DOHH2 (cell line): ENCODE results near the gene CHRM1.
"Not testable (repeated sequence)": the region's sequence is repeated elsewhere in the genome, so short reads cannot be mapped to it uniquely, and the experiment has no call there.

Source experiments
- H3F3A ChIP-seq: fragments of 200-600 bp; sonication (generic), shearing (Covaris generic); 2 replicates; pipeline ENCODE4 v1.6.0; 2016; ENCODE audit warnings: antibody characterized with exemption, mild to moderate bottlenecking; ENCODE audit not compliant: control insufficient read depth, insufficient read depth
- H3K27ac ChIP-seq: fragments of 200-600 bp; sonication (generic); 2 replicates; pipeline ENCODE4 v1.5.1; 2014; ENCODE audit warnings: low read depth, mild to moderate bottlenecking, low read length, moderate library complexity
- H3K27me3 ChIP-seq: fragments of 200-600 bp; sonication (generic); 2 replicates; pipeline ENCODE4 v1.6.1; 2014; ENCODE audit warnings: mild to moderate bottlenecking, low read length, mixed read lengths; ENCODE audit not compliant: control insufficient read depth
- H3K36me3 ChIP-seq: fragments of 200-600 bp; sonication (generic); 2 replicates; pipeline ENCODE4 v1.6.1; 2014; ENCODE audit warnings: mild to moderate bottlenecking, low read length, moderate library complexity, mixed read lengths; ENCODE audit not compliant: control insufficient read depth
- H3K4me1 ChIP-seq: fragments of 200-600 bp; sonication (generic); 2 replicates; pipeline ENCODE4 v1.6.1; 2014; ENCODE audit warnings: mild to moderate bottlenecking, low read length, mixed read lengths; ENCODE audit not compliant: control insufficient read depth
- H3K4me2 ChIP-seq: fragments of 200-600 bp; sonication (generic); 2 replicates; pipeline ENCODE4 v1.6.0; 2014; ENCODE audit warnings: mild to moderate bottlenecking, low read length, moderate library complexity
- H3K4me3 ChIP-seq: fragments of 200-600 bp; sonication (generic); 2 replicates; pipeline ENCODE4 v1.5.1; 2014; ENCODE audit warnings: mild to moderate bottlenecking, low read length, mixed read lengths
- H3K79me2 ChIP-seq: fragments of 200-600 bp; sonication (generic); 2 replicates; pipeline ENCODE4 v1.6.1; 2014; ENCODE audit warnings: mild to moderate bottlenecking, low read length, mixed read lengths; ENCODE audit not compliant: control insufficient read depth
- H3K9me2 ChIP-seq: fragments of 200-600 bp; sonication (generic); replicated peaks from 2 replicates; pipeline ENCODE4 v1.6.1; 2014; ENCODE audit warnings: mild to moderate bottlenecking, low read length, mixed read lengths; ENCODE audit not compliant: control insufficient read depth
- H3K9me3 ChIP-seq: fragments of 200-600 bp; sonication (generic); 2 replicates; pipeline ENCODE4 v1.6.1; 2014; ENCODE audit warnings: antibody characterized with exemption, low read length, mixed read lengths; ENCODE audit not compliant: control insufficient read depth, insufficient read depth
- H4K20me1 ChIP-seq: fragments of 200-600 bp; sonication (generic); 2 replicates; pipeline ENCODE4 v1.6.0; 2014; ENCODE audit warnings: low read depth, mild to moderate bottlenecking, antibody characterized with exemption, low read length, moderate library complexity; ENCODE audit not compliant: control insufficient read depth, insufficient read depth
- EZH2phosphoT487 ChIP-seq: fragments of 200-600 bp; sonication (generic); IDR thresholded peaks from 2 replicates; pipeline ENCODE4 v1.6.1; 2017; ENCODE audit warnings: borderline replicate concordance, mild to moderate bottlenecking, antibody characterized with exemption, low read length, moderate library complexity, mixed read lengths
- TF ChIP-seq, protein P1 (sequence below): fragments of 200-600 bp; sonication (generic); IDR thresholded peaks from one replicate; pipeline ENCODE4 v1.5.1; 2014; ENCODE audit warnings: antibody characterized with exemption, mild to moderate bottlenecking, low read depth, low read length; ENCODE audit not compliant: poor library complexity, severe bottlenecking

Gene CHRM1

DNA sequence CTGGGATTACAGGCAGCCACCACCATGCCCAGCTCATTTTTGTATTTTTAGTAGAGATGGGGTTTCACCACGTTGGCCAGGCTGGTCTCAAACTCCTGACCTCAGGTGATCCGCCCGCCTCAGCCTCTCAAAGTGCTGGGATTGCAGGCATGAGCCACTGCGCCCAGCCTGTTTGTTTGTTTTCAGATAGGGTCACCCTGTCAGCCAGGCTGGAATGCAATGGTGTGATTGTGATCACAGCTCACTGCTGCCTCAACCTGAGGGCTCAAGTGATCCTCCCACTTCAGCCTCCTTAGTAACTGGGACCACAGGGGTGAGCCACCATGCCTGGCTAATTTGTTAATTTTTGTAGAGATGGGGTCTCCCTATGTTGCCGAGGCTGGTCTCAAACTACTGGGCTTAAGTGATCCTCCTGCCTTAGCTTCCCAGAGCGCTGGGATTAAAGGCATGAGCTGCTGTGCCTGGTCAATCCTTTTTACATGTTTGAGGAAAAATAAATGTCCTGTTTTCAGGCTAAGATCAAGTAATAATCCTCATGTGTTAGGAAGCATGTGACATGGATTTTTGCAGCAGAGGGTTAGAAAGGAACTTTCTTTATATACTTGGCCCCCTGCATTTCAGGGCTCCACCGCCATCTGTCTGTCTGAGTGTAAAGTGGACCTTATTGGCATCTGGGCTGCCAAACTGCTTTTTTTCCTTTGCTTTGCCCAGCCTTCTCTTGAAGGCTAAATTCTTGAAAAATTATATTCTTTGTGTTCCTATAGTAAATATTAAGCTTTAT lies 45.3 kb downstream of the CHRM1 start:
- Histone ChIP-seq H4K20me1 (peaks cover 4% of the 10 kb centered on the region), H3K27ac (no peak overlapping the region), H3K27me3 (no peaks in the 10 kb centered on the region), H3K4me3 (no peak overlapping the region), H3K36me3 (peaks cover 67% of the 10 kb centered on the region), H3K9me2 (no peaks in the 10 kb centered on the region), H3K9me3 (no peaks in the 10 kb centered on the region), H3F3A (peaks cover 27% of the 10 kb centered on the region), H3K79me2 (peaks cover 89% of the 10 kb centered on the region), H3K4me1 (peaks cover 14% of the 10 kb centered on the region), H3K4me2 (no peak overlapping the region)
- TF ChIP-seq EZH2phosphoT487, result no peak

DNA sequence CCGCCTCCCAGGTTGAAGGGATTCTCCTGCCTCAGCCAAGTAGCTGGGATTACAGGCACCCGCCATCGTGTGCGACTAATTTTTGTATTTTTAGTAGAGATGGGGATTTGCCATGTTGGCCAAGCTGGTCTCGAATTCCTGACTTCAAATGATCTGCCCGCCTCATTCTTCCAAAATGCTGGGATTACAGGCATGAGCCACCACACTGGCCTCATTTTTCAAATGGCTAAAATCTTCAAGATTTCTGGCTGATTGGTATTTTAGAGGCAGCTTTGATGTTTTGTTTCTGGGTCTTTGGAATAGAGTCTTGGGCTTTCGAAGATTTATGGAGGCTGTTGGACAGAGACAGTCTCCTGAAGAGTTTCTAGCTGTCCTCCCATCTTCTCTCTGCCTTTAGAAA lies 46.3 kb downstream of the CHRM1 start:
- peaks cover 4% of the 10 kb centered on the region for H4K20me1 ChIP-seq
- no peak overlapping the region for H3K4me2 ChIP-seq
- no peaks in the 10 kb centered on the region for H3K27me3 ChIP-seq
- peaks cover 66% of the 10 kb centered on the region for H3K36me3 ChIP-seq
- no peak overlapping the region for H3K27ac ChIP-seq
- H3K9me2 ChIP-seq, result no peaks in the 10 kb centered on the region
- H3K4me1 ChIP-seq, result peaks cover 7% of the 10 kb centered on the region
- TF ChIP-seq, protein P1, sequence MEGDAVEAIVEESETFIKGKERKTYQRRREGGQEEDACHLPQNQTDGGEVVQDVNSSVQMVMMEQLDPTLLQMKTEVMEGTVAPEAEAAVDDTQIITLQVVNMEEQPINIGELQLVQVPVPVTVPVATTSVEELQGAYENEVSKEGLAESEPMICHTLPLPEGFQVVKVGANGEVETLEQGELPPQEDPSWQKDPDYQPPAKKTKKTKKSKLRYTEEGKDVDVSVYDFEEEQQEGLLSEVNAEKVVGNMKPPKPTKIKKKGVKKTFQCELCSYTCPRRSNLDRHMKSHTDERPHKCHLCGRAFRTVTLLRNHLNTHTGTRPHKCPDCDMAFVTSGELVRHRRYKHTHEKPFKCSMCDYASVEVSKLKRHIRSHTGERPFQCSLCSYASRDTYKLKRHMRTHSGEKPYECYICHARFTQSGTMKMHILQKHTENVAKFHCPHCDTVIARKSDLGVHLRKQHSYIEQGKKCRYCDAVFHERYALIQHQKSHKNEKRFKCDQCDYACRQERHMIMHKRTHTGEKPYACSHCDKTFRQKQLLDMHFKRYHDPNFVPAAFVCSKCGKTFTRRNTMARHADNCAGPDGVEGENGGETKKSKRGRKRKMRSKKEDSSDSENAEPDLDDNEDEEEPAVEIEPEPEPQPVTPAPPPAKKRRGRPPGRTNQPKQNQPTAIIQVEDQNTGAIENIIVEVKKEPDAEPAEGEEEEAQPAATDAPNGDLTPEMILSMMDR, result no peak
- no peak for TF ChIP-seq EZH2phosphoT487
- no peaks in the 10 kb centered on the region for H3K9me3 ChIP-seq
- peaks cover 88% of the 10 kb centered on the region for H3K79me2 ChIP-seq
- no peak overlapping the region for H3K4me3 ChIP-seq
- peaks cover 22% of the 10 kb centered on the region for H3F3A ChIP-seq

DNA sequence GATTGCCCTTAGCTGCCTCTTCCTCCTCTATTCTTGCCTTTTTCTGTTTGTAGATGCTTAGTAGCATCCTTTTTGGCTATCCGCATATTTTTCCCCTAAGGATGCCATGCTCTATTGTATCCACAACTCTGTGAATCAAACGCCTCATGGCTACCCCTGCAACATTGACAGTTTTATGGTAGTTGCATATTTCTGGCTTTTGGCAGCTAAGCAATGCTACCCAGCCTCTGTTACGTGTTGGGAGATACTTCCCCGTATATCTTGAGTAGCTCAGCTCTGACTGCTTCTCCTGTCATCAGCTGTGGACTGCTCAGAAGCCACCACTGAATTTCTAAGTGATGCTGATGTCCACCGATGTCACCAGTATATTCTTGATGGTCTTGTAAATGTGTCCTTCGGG lies 55.5 kb downstream of the CHRM1 start:
- H3K27ac ChIP-seq, result no peak overlapping the region
- no peak overlapping the region for H3K4me3 ChIP-seq
- no peaks in the 10 kb centered on the region for H3K9me2 ChIP-seq
- no peaks in the 10 kb centered on the region for H3K9me3 ChIP-seq
- peaks cover 29% of the 10 kb centered on the region for H4K20me1 ChIP-seq
- peaks cover 22% of the 10 kb centered on the region for H3F3A ChIP-seq
- H3K36me3 ChIP-seq, result peaks cover 60% of the 10 kb centered on the region
- H3K79me2 ChIP-seq, result peaks cover 98% of the 10 kb centered on the region
- TF ChIP-seq, protein P1, result no peak
- peaks cover 34% of the 10 kb centered on the region for H3K4me1 ChIP-seq
- no peaks in the 10 kb centered on the region for H3K27me3 ChIP-seq
- H3K4me2 ChIP-seq, result no peak overlapping the region

DNA sequence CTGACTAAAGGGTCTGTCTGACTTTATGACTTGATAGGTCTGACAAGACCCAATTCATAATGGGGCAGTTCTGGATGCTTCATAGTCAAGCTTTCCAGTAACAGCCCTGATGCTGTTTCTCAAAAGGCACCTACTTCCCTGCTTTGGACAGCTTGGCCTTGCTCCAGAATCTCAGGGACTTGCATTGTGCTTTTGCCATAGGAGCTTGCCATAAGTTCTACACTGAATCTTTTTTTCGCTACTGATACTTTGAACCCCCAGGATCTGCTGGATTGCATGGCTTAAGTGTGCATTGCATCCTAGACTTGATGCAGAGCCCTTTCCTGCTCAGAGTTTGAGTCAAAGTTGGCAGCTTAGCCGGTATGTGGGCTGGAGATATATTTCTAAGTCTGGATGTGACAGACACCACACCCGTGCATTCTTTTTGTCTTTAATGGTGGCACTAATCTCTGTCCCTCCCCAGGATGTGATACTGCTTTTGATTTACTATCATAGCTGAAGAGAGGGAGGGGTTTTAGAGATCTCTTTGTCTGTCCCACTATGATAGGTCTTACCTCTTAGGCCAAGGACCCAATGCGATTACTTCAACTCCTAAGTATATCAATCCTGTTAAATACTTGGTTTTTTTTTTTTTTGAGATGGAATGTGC lies 57.4 kb downstream of the CHRM1 start:
- Histone ChIP-seq H3K4me3 (no peak overlapping the region), H3K79me2 (peaks cover 100% of the 10 kb centered on the region), H4K20me1 (peaks cover 29% of the 10 kb centered on the region), H3K9me2 (no peaks in the 10 kb centered on the region), H3K36me3 (peaks cover 68% of the 10 kb centered on the region), H3K27me3 (no peaks in the 10 kb centered on the region), H3F3A (peaks cover 24% of the 10 kb centered on the region), H3K4me2 (peak overlapping the region; percentile 91; the same call in 1 of the 2 replicates), H3K27ac (no peak overlapping the region), H3K4me1 (peaks cover 48% of the 10 kb centered on the region), H3K9me3 (no peaks in the 10 kb centered on the region)
- TF ChIP-seq EZH2phosphoT487, result no peak
- TF ChIP-seq, protein P1, result no peak

DNA sequence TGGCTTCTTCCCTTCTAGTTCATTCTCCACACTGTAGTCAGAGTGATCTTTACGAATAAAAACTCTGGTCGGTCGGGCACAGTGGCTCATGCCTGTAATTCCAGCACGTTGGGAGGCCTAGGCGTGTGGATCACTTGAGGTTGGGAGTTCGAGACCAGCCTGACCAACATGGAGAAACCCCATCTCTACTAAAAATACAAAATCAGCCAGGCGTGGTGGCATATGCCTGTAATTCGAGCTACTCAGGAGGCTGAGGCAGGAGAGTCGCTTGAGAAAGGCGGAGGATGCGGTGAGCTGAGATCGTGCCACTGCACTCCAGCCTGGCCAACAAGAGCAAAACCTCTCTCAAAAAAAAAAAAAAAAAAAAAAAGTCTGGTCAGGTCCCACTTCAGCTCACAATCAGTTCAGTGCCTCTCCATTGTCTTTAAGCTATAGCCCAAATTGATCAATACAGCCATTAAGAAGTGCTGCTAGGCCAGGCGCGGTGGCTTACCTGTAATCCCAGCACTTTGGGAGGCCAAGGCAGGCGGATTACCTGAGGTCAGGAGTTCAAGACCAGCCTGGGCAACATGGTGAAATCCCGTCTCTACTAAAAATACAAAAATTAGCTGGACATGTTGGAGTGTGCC lies 59.5 kb downstream of the CHRM1 start:
- peak overlapping the region; percentile 31 for H3K4me3 ChIP-seq

More for the DNA sequence above, 59.5 kb downstream of the CHRM1 start:
- Histone ChIP-seq H3K4me1 (peaks cover 54% of the 10 kb centered on the region), H3K27ac (peak overlapping the region; percentile 50; the same call in 1 of the 2 replicates), H4K20me1 (peaks cover 29% of the 10 kb centered on the region), H3K36me3 (peaks cover 74% of the 10 kb centered on the region), H3K79me2 (peaks cover 100% of the 10 kb centered on the region), H3F3A (peaks cover 24% of the 10 kb centered on the region), H3K4me2 (peak overlapping the region; percentile 91)
- H3K9me2 ChIP-seq, H3K27me3 ChIP-seq, H3K9me3 ChIP-seq: not testable (repeated sequence)
